Right lobe of liver (tissue), 6 donors: ENCODE data around the gene ADNP. TPM values are rescaled to one million over a fixed set of nuclear protein-coding genes. Genes with fewer than 3 reads are reported as not detected.

Source experiments
- ATAC-seq, 4 donors: fragments of 200-7000 bp; cut with Tn5 transposase; one replicate each; pipeline ENCODE4 v1.9.1; 2020; ENCODE audit warnings: mild to moderate bottlenecking in 4 of 4, moderate library complexity in 4 of 4
- DNase-seq, 3 donors: peaks; one replicate each; pipeline ENCODE4 v3.0.0-alpha.2; 2020
- H3K27ac ChIP-seq, 3 donors: fragments of 200-600 bp; one replicate each; pipeline ENCODE4 v1.8.0; 2022
- H3K27me3 ChIP-seq, 2 donors: fragments of 200-600 bp; one replicate each; pipeline ENCODE4 v1.8.0; 2022
- H3K36me3 ChIP-seq, 4 donors: fragments of 200-600 bp; sonication (generic) in 1 of 4; one replicate each; pipeline versions ENCODE4 v1.5.1 to v1.8.0; 2017 to 2022; ENCODE audit warnings: control low read depth in 1 of 4
- H3K4me1 ChIP-seq, 4 donors: fragments of 200-600 bp; sonication (generic) in 1 of 4; one replicate each; pipeline versions ENCODE4 v1.5.1 to v1.8.0; 2017 to 2022; ENCODE audit warnings: control low read depth in 1 of 4
- H3K4me3 ChIP-seq, 3 donors: fragments of 200-600 bp; one replicate each; pipeline ENCODE4 v1.8.0; 2022
- H3K9me3 ChIP-seq, 4 donors: fragments of 200-600 bp; sonication (generic) in 1 of 4; one replicate each; pipeline versions ENCODE4 v1.5.1 to v1.8.0; 2017 to 2022; ENCODE audit warnings: control low read depth in 1 of 4
- CTCF ChIP-seq, 4 donors: fragments of 200-600 bp in 3 of 4; fragments of 450-650 bp in 1 of 4; IDR thresholded peaks; one replicate each; pipeline versions ENCODE4 v1.5.1 to v1.8.0; 2016 to 2022; ENCODE audit warnings: antibody characterized with exemption in 4 of 4, mild to moderate bottlenecking in 2 of 4
- POLR2A ChIP-seq: fragments of 450-650 bp; IDR thresholded peaks from one replicate; pipeline ENCODE4 v1.6.1; 2017; ENCODE audit warnings: antibody characterized with exemption, mild to moderate bottlenecking
- WGBS: methylation state at CpG from one replicate; pipeline ENCODE4 v1.1.6; 2018; ENCODE audit warnings: low coverage, low lambda C conversion rate; ENCODE audit not compliant: insufficient coverage; ENCODE audit errors: missing lambda C conversion rate; 5-methylcytosine and 5-hydroxymethylcytosine counted together
- intact Hi-C, 2 donors: fragments of 100-400 bp; cut with DNase I; formaldehyde crosslinking; loops; one replicate each; pipeline versions ENCODE4 v1.11.2 to v1.14.1; 2022
- small RNA-seq, 2 experiments: library from RNA; depleted of rRNA; stranded (forward); fragments of <200 nt; gene quantifications; one replicate each; pipeline ENCODE3, GENCODE V24; 2016
- total RNA-seq, 6 experiments: library from RNA; depleted of rRNA in 2 of 6; stranded (reverse); fragments of >200 nt in 2 of 6; fragmentation: NEBNext Ultra II Directional in 3 of 6; extraction: Animal tissue kit (Norgen Biotek cat#: 25700) in 3 of 6; gene quantifications; one replicate each; pipeline versions ENCODE4 v1.1.0 to v1.2.4, GENCODE V29; 2016 to 2023
- donor health status: DM: no; HTN: yes; CAD: no.
- donor health status: DM: no; HTN: no; CAD: no.
- donor health status: DM: no; HTN: no; CAD: no.
- donor health status: DM: no; HTN: yes; CAD: no.
- donor health status: DM: no; HTN: yes; CAD: no.

ADNP gene
- total RNA-seq, 6 experiments from 2014 or later, result 19.8 to 25.9 (median 23.1) TPM

DNA sequence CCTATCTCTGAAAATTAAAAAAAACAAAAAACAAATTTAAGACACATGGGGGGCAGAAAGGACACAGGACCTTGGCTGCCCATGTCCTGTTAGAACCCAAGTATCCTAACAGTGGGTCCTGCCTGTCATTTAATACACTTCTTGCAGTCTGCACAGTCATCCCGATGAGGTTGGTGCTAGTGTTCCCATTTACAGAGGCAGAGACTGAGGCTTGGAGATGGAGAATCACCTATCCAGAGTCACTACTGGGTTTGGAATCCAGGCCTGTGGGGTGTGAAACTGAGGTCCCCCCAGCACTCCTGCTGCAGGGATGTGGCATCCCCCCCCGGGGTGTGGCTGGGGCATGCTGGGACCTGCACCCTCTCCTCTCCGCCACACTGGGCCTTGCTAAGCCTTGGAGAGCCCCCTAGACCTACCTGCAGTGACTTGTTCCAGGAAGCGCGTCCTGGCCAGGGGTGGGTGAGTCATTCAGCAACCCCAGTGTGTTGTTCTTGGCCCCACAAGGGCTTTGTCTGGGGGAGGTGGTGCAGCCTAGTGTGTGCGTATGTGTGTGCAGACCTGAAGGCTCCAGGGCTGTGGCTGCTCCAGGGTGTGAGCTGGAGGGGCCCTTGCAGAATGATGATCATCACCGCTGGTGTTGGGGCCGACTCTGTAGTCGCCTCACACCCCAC, 86.7 kb downstream of the ADNP start:
- H3K36me3 ChIP-seq, result no peaks in the 10 kb centered on the region
- peaks cover 0 to 8% (median 0%) of the 10 kb centered on the region in 4 donors for H3K4me1 ChIP-seq
- no peak overlapping the region for H3K4me3 ChIP-seq
- TF ChIP-seq POLR2A, result no peak
- no peak for TF ChIP-seq CTCF (IDR thresholded peaks at IDR 0.05)
- DNase-seq, result no peak
- no peaks in the 10 kb centered on the region for H3K27me3 ChIP-seq
- WGBS, result 63% methylated on average over 2 of the region's 9 CpGs
- no peaks in the 10 kb centered on the region for H3K9me3 ChIP-seq
- no peak for ATAC-seq
- no peak overlapping the region for H3K27ac ChIP-seq
- intact Hi-C loops, result no loop called here

DNA sequence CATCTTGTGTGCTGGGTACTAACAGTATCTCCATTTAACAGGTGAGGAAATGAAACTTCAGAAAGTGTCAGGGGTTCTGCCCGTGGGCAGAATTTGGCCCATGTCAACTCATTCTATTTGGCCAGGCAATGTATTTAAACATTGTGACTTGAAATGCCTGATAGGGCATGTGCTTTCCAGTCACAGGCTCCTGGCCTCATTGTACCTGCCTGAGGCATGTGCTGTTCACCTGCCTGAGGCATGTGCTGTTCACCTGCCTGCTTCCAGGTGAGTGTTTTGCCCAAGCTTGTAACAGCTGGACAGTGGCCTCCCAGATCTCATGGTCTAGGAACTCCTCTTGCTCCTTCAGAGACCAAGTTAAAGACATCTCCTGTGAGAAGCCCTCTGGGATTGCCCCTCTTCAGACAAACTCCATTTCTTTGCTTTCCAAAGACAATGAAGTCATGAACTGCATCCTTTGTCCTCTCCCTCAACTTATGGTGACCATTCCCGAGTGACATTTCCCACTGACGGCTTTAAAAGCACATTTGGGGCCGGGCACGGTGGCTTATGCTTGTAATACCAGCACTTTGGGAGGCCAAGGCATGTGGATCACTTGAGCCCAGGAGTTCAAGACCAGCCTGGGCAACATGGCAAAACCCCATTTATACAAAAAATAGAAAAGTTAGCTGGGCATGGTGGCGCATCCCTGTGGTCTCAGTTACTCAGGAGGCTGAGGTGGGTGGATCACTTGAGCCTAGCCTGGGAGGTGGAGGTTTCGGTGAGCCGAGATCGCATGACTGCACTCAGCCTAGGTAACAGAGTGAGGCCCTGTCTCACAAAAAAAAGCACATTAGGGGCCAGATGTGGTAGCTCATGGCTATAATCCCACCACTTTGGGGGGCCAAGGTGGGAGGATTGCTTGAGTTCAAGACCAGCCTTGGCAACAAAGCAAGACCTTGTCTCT, 87.6 kb downstream of the ADNP start:
- Histone ChIP-seq H3K36me3 (no peaks in the 10 kb centered on the region), H3K9me3 (no peaks in the 10 kb centered on the region), H3K4me3 (no peak overlapping the region), H3K4me1 (peaks cover 0 to 3% (median 0%) of the 10 kb centered on the region in 4 donors), H3K27me3 (no peaks in the 10 kb centered on the region), H3K27ac (no peak overlapping the region)
- no peak for TF ChIP-seq POLR2A
- TF ChIP-seq CTCF (IDR thresholded peaks at IDR 0.05), result no peak
- WGBS, result 82% methylated on average over 6 of the region's 9 CpGs
- ATAC-seq, result no peak
- DNase-seq, result no peak
- intact Hi-C loops, result no loop called here

DNA sequence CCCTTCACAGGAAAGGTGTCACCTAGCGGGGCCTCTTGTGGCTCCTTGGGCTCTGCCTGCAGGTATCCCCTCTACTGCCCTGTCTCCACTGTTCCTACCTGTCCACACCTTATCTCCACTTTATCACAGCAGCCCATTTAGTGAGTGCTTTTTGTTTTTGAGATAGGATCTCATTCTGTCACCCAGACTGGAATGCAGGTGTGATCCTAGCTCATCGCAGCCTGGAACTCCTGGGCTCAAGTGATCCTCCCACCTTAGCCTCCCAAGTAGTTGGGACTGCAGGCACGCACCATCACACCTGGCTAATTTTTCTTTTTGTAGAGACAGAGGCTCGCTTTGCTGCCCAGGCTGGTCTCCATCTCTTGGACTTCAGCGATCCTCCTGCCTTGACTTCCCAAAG, 88.4 kb downstream of the ADNP start:
- H3K9me3 ChIP-seq, result no peaks in the 10 kb centered on the region
- H3K27ac ChIP-seq, result no peak overlapping the region
- 100% methylated on average over 2 of the region's 5 CpGs for WGBS
- ATAC-seq (no peak), DNase-seq (no peak)
- no peaks in the 10 kb centered on the region for H3K36me3 ChIP-seq
- intact Hi-C loops, result no loop called here
- H3K27me3 ChIP-seq, result no peaks in the 10 kb centered on the region
- no peak overlapping the region for H3K4me3 ChIP-seq
- no peaks in the 10 kb centered on the region for H3K4me1 ChIP-seq
- no peak for TF ChIP-seq POLR2A
- no peak for TF ChIP-seq CTCF (IDR thresholded peaks at IDR 0.05)

Small RNA genes within 50 kb of the gene (small RNA-seq; reads per million reads assigned to genes)
- 0 reads per million in 2 experiments for gene TMSB4XP6

Other genes with a start within 250 kb of the ADNP start
- gene RIPOR3, start 239.9 kb downstream of the ADNP start, total RNA-seq, result 10 to 100 TPM in 2 of 6 experiments, 1 to 10 TPM in 4; 4.8 to 13.8 (median 8.9) TPM
- gene PARD6B, start 199.9 kb downstream of the ADNP start, total RNA-seq, result 10 to 100 TPM in 2 of 6 experiments, 1 to 10 TPM in 4; 6.6 to 11.1 (median 8.5) TPM
- 1 to 10 TPM in 1 of 6 experiments, under 1 TPM in 5; 0.31 to 1.4 (median 0.60) TPM for gene BCAS4, start 136.4 kb downstream of the ADNP start, total RNA-seq
- 10 to 100 TPM; 16.6 to 40.4 (median 21.2) TPM for gene DPM1, start 27.1 kb upstream of the ADNP start, total RNA-seq
- 1 to 10 TPM; 2.3 to 3.2 (median 2.7) TPM for gene MOCS3, start 27.4 kb upstream of the ADNP start, total RNA-seq
- gene KCNG1, start 91.7 kb upstream of the ADNP start, total RNA-seq, result under 1 TPM in 5 of 6 experiments, not detected in 1; 0.18 to 0.51 (median 0.22) TPM